OCI-LY1 (cell line): ENCODE results near the gene PRKG1.

Source experiments
- H2AFZ ChIP-seq: fragments of 200-600 bp; sonication (generic), shearing (Covaris generic); 2 replicates; pipeline ENCODE4 v1.6.0; 2014; ENCODE audit warnings: antibody characterized with exemption, mild to moderate bottlenecking, low read length
- H3F3A ChIP-seq: fragments of 200-600 bp; sonication (generic), shearing (Covaris generic); 2 replicates; pipeline ENCODE4 v1.6.0; 2014; ENCODE audit warnings: mild to moderate bottlenecking, antibody characterized with exemption, low read length, moderate library complexity; ENCODE audit not compliant: insufficient read depth
- H3K27ac ChIP-seq: fragments of 200-600 bp; sonication (generic); 2 replicates; pipeline ENCODE4 v1.5.1; 2014; ENCODE audit warnings: low read length, mixed run types, mild to moderate bottlenecking, low read depth; ENCODE audit not compliant: poor library complexity, severe bottlenecking
- H3K27me3 ChIP-seq: fragments of 200-600 bp; sonication (generic); 2 replicates; pipeline ENCODE4 v1.6.0; 2014; ENCODE audit warnings: antibody characterized with exemption, mild to moderate bottlenecking, low read length, moderate library complexity; ENCODE audit not compliant: insufficient read depth
- H3K36me3 ChIP-seq: fragments of 200-600 bp; sonication (generic); 2 replicates; pipeline ENCODE4 v1.6.1; 2014; ENCODE audit warnings: mild to moderate bottlenecking, antibody characterized with exemption, low read length, moderate library complexity, mixed read lengths; ENCODE audit not compliant: insufficient read depth
- H3K4me1 ChIP-seq: fragments of 200-600 bp; sonication (generic); 2 replicates; pipeline ENCODE4 v1.5.1; 2014; ENCODE audit warnings: mild to moderate bottlenecking, low read length, moderate library complexity; ENCODE audit not compliant: insufficient read depth, severe bottlenecking
- H3K4me2 ChIP-seq: fragments of 200-600 bp; sonication (generic), shearing (Covaris generic); 2 replicates; pipeline ENCODE4 v1.6.1; 2014; ENCODE audit warnings: low read length
- H3K4me3 ChIP-seq: fragments of 200-600 bp; sonication (generic); 2 replicates; pipeline ENCODE4 v1.5.1; 2014; ENCODE audit warnings: low read length, low read depth, mild to moderate bottlenecking, mixed read lengths; ENCODE audit not compliant: poor library complexity, severe bottlenecking
- H3K79me2 ChIP-seq: fragments of 200-600 bp; shearing (Covaris generic); 2 replicates; pipeline ENCODE4 v1.6.1; 2016; ENCODE audit warnings: mixed run types, low read length, mixed read lengths; ENCODE audit not compliant: insufficient read depth
- H3K9ac ChIP-seq: fragments of 200-600 bp; sonication (generic), shearing (Covaris generic); 2 replicates; pipeline ENCODE4 v1.6.1; 2014; ENCODE audit warnings: mild to moderate bottlenecking, low read length, mixed read lengths
- H3K9me2 ChIP-seq: fragments of 200-600 bp; sonication (generic), shearing (Covaris generic); 2 replicates; pipeline ENCODE4 v1.6.1; 2014; ENCODE audit warnings: low read depth, mild to moderate bottlenecking, low read length, mixed read lengths
- H3K9me3 ChIP-seq: fragments of 200-600 bp; shearing (Covaris generic); 2 replicates; pipeline ENCODE4 v1.6.1; 2014; ENCODE audit warnings: low read length, mixed read lengths
- H4K20me1 ChIP-seq: fragments of 200-600 bp; sonication (generic), shearing (Covaris generic); 2 replicates; pipeline ENCODE4 v1.6.0; 2016; ENCODE audit warnings: mild to moderate bottlenecking, low read length; ENCODE audit not compliant: insufficient read depth
- EZH2 ChIP-seq: fragments of 200-600 bp; sonication (generic), shearing (Covaris generic); IDR thresholded peaks from 2 replicates; pipeline ENCODE4 v1.8.0; 2017; ENCODE audit warnings: borderline replicate concordance, mixed run types, mild to moderate bottlenecking, antibody characterized with exemption, low read length, moderate library complexity, mixed read lengths
- TF ChIP-seq, protein P1 (sequence below): fragments of 200-600 bp; sonication (generic), shearing (Covaris generic); IDR thresholded peaks from 2 replicates; pipeline ENCODE4 v1.5.1; 2017; ENCODE audit warnings: mild to moderate bottlenecking, antibody characterized with exemption, low read length, moderate library complexity, mixed read lengths

PRKG1 gene

DNA sequence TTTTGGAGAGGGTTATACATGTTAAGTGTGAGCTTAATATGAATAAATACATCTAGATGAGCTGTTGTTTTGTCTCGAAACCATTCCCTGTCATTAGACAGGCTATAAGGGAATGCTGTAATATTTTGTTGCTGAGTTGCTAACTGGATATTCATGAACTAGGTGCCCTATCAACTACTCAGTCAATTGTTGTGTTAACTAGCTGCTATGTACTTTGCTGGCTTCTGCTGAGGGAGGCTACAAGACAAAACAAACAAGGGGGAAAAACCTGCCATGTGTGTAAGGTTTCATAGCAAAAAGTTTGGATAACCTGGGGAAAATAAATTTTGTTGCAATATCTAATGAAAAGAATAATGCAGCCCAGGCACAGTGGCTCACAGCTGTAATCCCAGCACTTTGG, 514.7 kb downstream of the PRKG1 start:
- Histone ChIP-seq H2AFZ (no peak overlapping the region), H4K20me1 (no peaks in the 10 kb centered on the region), H3K4me3 (no peak overlapping the region), H3K27me3 (no peaks in the 10 kb centered on the region), H3K27ac (no peak overlapping the region), H3K9me2 (no peaks in the 10 kb centered on the region), H3K36me3 (no peaks in the 10 kb centered on the region), H3K9ac (no peak overlapping the region), H3K9me3 (no peaks in the 10 kb centered on the region), H3K4me1 (no peaks in the 10 kb centered on the region), H3K79me2 (no peaks in the 10 kb centered on the region), H3K4me2 (no peak overlapping the region), H3F3A (no peaks in the 10 kb centered on the region)
- no peak for TF ChIP-seq EZH2

DNA sequence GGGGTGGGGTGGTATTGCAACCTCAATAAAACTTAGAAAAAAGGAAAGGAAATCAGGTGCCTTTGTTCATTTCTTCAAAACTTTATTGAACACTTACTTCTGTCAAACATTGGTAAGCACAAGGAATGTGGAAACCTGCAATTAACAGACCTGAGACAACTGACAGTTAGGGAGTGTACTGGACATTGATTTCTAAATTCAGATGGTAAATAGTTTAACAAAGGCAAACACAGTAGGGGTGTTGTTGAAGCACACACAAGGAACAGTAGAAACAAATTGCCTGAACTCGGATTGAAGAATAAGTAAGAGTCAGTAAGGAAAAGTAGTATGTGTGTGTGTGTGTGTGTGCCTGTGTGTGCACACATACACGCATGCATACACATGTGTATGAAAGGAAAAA, 516.5 kb downstream of the PRKG1 start:
- Histone ChIP-seq H3K4me3 (no peak overlapping the region), H3F3A (no peaks in the 10 kb centered on the region), H3K4me2 (no peak overlapping the region)

DNA sequence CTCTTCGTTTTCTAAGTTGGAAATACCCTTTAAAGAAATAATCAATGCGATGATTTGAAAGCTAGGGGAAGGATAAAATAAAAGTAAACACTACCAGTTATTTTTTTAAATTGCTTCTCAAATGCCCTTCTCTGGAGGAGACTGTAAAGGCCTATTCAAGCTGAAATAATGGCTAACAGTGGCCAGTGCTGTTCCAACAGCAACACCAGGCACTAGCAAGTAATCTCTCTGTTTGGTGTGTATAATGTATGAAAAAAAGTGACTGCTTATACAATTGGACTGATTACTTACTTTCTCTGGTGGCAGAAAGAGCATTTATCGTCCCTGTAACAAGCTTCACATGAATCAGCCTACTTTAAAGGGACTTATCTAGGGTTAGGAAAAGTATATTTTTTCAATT, 522.4 kb downstream of the PRKG1 start:
- TF ChIP-seq EZH2, result no peak
- H3K4me1 ChIP-seq, result no peaks in the 10 kb centered on the region
- no peak overlapping the region for H3K4me2 ChIP-seq
- no peaks in the 10 kb centered on the region for H3K9me3 ChIP-seq
- no peaks in the 10 kb centered on the region for H3K36me3 ChIP-seq
- no peaks in the 10 kb centered on the region for H3K9me2 ChIP-seq
- no peaks in the 10 kb centered on the region for H3K27me3 ChIP-seq
- no peak overlapping the region for H3K4me3 ChIP-seq
- no peak overlapping the region for H3K9ac ChIP-seq
- no peak overlapping the region for H3K27ac ChIP-seq
- H3F3A ChIP-seq, result no peaks in the 10 kb centered on the region
- H3K79me2 ChIP-seq, result no peaks in the 10 kb centered on the region
- H2AFZ ChIP-seq, result no peak overlapping the region
- H4K20me1 ChIP-seq, result no peaks in the 10 kb centered on the region

More for the DNA sequence above, 516.5 kb downstream of the PRKG1 start:
- Histone ChIP-seq H3K36me3 (no peaks in the 10 kb centered on the region), H3K79me2 (no peaks in the 10 kb centered on the region), H3K4me1 (no peaks in the 10 kb centered on the region), H3K9me3 (no peaks in the 10 kb centered on the region), H2AFZ (no peak overlapping the region), H3K9me2 (no peaks in the 10 kb centered on the region), H3K9ac (no peak overlapping the region), H3K27ac (no peak overlapping the region), H4K20me1 (no peaks in the 10 kb centered on the region), H3K27me3 (no peaks in the 10 kb centered on the region)
- TF ChIP-seq EZH2, result no peak
- TF ChIP-seq, protein P1, sequence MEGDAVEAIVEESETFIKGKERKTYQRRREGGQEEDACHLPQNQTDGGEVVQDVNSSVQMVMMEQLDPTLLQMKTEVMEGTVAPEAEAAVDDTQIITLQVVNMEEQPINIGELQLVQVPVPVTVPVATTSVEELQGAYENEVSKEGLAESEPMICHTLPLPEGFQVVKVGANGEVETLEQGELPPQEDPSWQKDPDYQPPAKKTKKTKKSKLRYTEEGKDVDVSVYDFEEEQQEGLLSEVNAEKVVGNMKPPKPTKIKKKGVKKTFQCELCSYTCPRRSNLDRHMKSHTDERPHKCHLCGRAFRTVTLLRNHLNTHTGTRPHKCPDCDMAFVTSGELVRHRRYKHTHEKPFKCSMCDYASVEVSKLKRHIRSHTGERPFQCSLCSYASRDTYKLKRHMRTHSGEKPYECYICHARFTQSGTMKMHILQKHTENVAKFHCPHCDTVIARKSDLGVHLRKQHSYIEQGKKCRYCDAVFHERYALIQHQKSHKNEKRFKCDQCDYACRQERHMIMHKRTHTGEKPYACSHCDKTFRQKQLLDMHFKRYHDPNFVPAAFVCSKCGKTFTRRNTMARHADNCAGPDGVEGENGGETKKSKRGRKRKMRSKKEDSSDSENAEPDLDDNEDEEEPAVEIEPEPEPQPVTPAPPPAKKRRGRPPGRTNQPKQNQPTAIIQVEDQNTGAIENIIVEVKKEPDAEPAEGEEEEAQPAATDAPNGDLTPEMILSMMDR, result no peak

DNA sequence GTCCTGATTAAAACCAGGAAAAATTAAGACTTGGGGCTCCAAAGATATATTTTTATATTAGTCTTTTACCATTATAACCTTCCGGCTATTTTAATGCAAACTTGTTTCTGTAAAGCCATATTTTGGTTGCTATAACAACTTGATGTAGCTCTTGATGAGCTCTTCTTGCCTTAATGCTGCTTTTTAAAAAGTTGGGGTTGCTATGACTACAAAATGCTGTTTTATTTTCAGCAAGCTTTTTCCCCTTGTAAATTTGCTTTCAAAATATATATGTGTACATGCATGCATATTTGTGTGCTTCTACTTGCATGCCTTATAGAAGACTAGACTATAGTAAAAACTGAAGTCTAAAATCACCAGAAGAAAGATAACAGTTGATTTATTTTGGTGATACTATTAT, 525.4 kb downstream of the PRKG1 start:
- Histone ChIP-seq H3K79me2 (no peaks in the 10 kb centered on the region), H3K4me1 (no peaks in the 10 kb centered on the region), H3K9me2 (no peaks in the 10 kb centered on the region)

More for the DNA sequence above, 525.4 kb downstream of the PRKG1 start:
- H2AFZ ChIP-seq, result no peak overlapping the region
- TF ChIP-seq, protein P1, result no peak
- no peak for TF ChIP-seq EZH2
- no peaks in the 10 kb centered on the region for H3K36me3 ChIP-seq
- H3K9ac ChIP-seq, result no peak overlapping the region
- H4K20me1 ChIP-seq, result no peaks in the 10 kb centered on the region
- H3K27ac ChIP-seq, result no peak overlapping the region
- H3K4me2 ChIP-seq, result no peak overlapping the region
- no peaks in the 10 kb centered on the region for H3K9me3 ChIP-seq
- no peaks in the 10 kb centered on the region for H3K27me3 ChIP-seq
- no peak overlapping the region for H3K4me3 ChIP-seq
- H3F3A ChIP-seq, result no peaks in the 10 kb centered on the region
